ENCODE results near the gene CIBAR2.
A peak's percentile ranks its signal among the peaks of the same experiment; 100 is the strongest.

Gene CIBAR2

GRCh38 chr16:85058909-85059308 lies 53.4 kb downstream of the CIBAR2 start:
- H3K4me3 ChIP-seq (ENCODE audit: low read depth, low read length): no peak overlapping the region
- DNase-seq (ENCODE audit: low read depth, low spot score): no peak
- in situ Hi-C loops (cut with HindIII; ENCODE audit: low sequenced_read_pairs): no loop called here
- TF ChIP-seq CTCF (IDR thresholded peaks at IDR 0.05; ENCODE audit: low read depth, low read length): no peak

GRCh38 chr16:85057948-85058347 lies 54.3 kb downstream of the CIBAR2 start:
- no peak for DNase-seq (ENCODE audit: low read depth, low spot score)
- in situ Hi-C loops (cut with HindIII; ENCODE audit: low sequenced_read_pairs): no loop called here
- H3K4me3 ChIP-seq (ENCODE audit: low read depth, low read length): no peak overlapping the region
- no peak for TF ChIP-seq CTCF (IDR thresholded peaks at IDR 0.05; ENCODE audit: low read depth, low read length)

GRCh38 chr16:85057212-85057889 lies 54.9 kb downstream of the CIBAR2 start:
- in situ Hi-C loops (cut with HindIII; ENCODE audit: low sequenced_read_pairs): no loop called here
- no peak for DNase-seq (ENCODE audit: low read depth, low spot score)
- H3K4me3 ChIP-seq (ENCODE audit: low read depth, low read length): no peak overlapping the region
- TF ChIP-seq CTCF (IDR thresholded peaks at IDR 0.05; ENCODE audit: low read depth, low read length): peak; percentile 44

GRCh38 chr16:85056211-85056748 lies 56.0 kb downstream of the CIBAR2 start:
- in situ Hi-C loops (cut with HindIII; ENCODE audit: low sequenced_read_pairs): no loop called here
- H3K4me3 ChIP-seq (ENCODE audit: low read depth, low read length): no peak overlapping the region

GRCh38 chr16:85055493-85056210 lies 56.6 kb downstream of the CIBAR2 start:
- H3K4me3 ChIP-seq (ENCODE audit: low read depth, low read length): peak overlapping the region; percentile 19

More at GRCh38 chr16:85056211-85056748, 56.0 kb downstream of the CIBAR2 start:
- TF ChIP-seq CTCF (IDR thresholded peaks at IDR 0.05; ENCODE audit: low read depth, low read length): peak; percentile 59
- DNase-seq (ENCODE audit: low read depth, low spot score): no peak

More at GRCh38 chr16:85055493-85056210, 56.6 kb downstream of the CIBAR2 start:
- peak; percentile 59 for DNase-seq (ENCODE audit: low read depth, low spot score)
- in situ Hi-C loops (cut with HindIII; ENCODE audit: low sequenced_read_pairs): no loop called here
- TF ChIP-seq CTCF (IDR thresholded peaks at IDR 0.05; ENCODE audit: low read depth, low read length): no peak
